DND-41 (cell line): ENCODE measurements around the gene STMN1.

Experiments used
- EZH2 ChIP-seq: IDR thresholded peaks from 3 replicates; pipeline ENCODE4 v1.6.1; 2012; ENCODE audit warnings: borderline replicate concordance, low read depth, mild to moderate bottlenecking, moderate library complexity, low read length, inconsistent platforms; ENCODE audit not compliant: severe bottlenecking
- TF ChIP-seq, protein P1 (sequence below): IDR thresholded peaks from 2 replicates; pipeline ENCODE4 v1.5.1; 2012; ENCODE audit warnings: borderline replicate concordance, low read length, moderate library complexity, mild to moderate bottlenecking; ENCODE audit not compliant: poor library complexity, severe bottlenecking; ENCODE audit errors: extremely low read depth

DNA sequence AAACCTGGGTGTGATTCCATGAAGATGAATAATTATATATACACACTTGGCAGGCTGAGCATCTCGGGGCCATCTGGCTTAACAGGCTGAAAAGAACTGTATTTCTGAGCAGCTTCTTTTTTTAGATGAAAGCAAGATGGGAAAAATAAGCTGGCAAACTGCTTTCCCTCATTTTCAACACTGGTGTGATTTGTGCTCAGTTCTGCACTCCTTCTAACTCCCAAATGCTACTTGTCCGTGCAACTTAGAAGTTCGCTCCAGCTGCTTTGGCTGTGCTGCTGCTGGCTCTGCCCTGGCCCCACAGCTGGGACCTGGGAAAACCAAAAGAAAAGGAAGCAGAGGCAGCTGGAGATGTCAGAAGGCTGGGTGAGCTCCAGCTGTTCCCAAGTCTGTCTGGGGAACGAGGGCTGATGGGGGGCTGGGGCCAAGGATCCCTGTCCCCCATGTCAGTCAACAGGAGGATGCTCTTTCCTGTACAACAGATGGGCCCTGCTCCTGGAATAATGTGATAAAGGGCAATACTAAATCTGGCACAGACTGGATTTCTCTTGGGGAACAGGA is 46.7 kb upstream of the STMN1 start:
- TF ChIP-seq, protein P1, sequence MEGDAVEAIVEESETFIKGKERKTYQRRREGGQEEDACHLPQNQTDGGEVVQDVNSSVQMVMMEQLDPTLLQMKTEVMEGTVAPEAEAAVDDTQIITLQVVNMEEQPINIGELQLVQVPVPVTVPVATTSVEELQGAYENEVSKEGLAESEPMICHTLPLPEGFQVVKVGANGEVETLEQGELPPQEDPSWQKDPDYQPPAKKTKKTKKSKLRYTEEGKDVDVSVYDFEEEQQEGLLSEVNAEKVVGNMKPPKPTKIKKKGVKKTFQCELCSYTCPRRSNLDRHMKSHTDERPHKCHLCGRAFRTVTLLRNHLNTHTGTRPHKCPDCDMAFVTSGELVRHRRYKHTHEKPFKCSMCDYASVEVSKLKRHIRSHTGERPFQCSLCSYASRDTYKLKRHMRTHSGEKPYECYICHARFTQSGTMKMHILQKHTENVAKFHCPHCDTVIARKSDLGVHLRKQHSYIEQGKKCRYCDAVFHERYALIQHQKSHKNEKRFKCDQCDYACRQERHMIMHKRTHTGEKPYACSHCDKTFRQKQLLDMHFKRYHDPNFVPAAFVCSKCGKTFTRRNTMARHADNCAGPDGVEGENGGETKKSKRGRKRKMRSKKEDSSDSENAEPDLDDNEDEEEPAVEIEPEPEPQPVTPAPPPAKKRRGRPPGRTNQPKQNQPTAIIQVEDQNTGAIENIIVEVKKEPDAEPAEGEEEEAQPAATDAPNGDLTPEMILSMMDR = no peak
- no peak for TF ChIP-seq EZH2
